ENCODE measurements around the gene UBE2G2. TPM values are rescaled to one million over a fixed set of nuclear protein-coding genes. Genes with fewer than 3 reads are reported as not detected.
"Not testable (repeated sequence)": the region's sequence is repeated elsewhere in the genome, so short reads cannot be mapped to it uniquely, and the experiment has no call there.

Gene UBE2G2
- total RNA-seq, 4 donors from 2014 or later: 62.5 to 126 (median 91.6) TPM

DNA sequence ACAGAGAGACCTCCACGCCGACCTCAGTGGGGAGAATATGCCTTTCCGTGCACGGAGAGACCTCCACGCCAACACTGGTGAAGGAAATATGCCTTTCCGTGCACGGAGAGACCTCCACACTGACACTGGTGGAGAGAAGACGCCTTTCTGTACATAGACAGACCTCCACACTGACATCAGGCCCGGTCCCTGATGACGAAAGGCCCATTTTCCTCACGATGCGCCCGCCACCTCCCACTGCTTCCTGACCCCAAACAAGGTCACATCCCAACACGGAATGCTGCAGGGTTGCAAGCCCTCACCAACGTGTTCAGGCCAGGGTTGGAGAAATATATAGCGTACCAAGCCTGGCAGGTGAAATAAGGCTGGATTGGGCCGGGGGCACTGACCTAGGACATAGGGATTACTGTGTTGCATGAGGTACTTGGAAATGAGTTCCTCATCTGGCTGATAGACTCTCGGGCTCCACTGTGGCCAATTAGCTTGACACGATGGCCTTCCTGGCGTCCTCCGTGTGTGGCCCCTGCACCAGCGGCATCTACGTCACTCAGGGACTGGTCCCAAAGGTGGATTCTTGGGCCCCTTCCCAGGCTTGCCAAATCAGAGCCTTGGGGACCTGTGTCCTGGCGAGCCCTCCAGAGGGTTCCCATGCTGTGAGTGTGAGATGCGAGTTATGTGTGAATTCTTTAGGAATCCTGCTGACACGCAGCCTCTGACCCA lies 32.8 kb upstream of the UBE2G2 start:
- Histone ChIP-seq H3K27me3 (no peaks in the 10 kb centered on the region), H3K27ac (no peak overlapping the region), H3K9me3 (no peaks in the 10 kb centered on the region), H3K4me1 (peaks cover 6% of the 10 kb centered on the region), H3K4me3 (no peak overlapping the region), H3K36me3 (no peaks in the 10 kb centered on the region)
- TF ChIP-seq POLR2A (IDR thresholded peaks at IDR 0.05) (no peak), POLR2AphosphoS5 (IDR thresholded peaks at IDR 0.05) (no peak), EP300 (IDR thresholded peaks at IDR 0.05) (no peak)
- TF ChIP-seq, protein P1, sequence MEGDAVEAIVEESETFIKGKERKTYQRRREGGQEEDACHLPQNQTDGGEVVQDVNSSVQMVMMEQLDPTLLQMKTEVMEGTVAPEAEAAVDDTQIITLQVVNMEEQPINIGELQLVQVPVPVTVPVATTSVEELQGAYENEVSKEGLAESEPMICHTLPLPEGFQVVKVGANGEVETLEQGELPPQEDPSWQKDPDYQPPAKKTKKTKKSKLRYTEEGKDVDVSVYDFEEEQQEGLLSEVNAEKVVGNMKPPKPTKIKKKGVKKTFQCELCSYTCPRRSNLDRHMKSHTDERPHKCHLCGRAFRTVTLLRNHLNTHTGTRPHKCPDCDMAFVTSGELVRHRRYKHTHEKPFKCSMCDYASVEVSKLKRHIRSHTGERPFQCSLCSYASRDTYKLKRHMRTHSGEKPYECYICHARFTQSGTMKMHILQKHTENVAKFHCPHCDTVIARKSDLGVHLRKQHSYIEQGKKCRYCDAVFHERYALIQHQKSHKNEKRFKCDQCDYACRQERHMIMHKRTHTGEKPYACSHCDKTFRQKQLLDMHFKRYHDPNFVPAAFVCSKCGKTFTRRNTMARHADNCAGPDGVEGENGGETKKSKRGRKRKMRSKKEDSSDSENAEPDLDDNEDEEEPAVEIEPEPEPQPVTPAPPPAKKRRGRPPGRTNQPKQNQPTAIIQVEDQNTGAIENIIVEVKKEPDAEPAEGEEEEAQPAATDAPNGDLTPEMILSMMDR (IDR thresholded peaks at IDR 0.05): no peak
- WGBS: 83% methylated on average over 21 of the region's 26 CpGs
- no peak for DNase-seq (ENCODE audit: low spot score in 2 of 2)

DNA sequence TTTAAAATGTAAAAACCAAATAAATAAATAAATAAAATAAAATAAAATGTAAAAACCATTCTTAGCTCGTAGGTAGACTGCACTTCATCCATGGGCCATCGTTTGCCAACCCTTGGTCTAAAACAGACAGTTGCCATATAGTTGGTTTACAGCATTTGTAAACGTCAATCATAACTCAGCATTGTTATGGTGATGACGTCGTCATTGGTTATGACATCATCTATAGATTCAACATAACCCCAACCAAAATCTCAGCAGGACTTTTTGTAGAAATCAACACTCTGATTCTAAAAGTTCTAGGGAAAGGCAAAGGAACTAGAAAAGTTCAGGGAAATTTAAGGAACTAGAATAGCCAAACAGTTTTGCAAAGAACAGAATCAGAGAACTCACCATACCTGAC lies 32.0 kb upstream of the UBE2G2 start:
- Histone ChIP-seq H3K9me3 (peaks cover 6% of the 10 kb centered on the region), H3K27ac (no peak overlapping the region), H3K36me3 (no peaks in the 10 kb centered on the region), H3K4me1 (peaks cover 6% of the 10 kb centered on the region), H3K27me3 (no peaks in the 10 kb centered on the region), H3K4me3 (no peak overlapping the region)
- DNase-seq (ENCODE audit: low spot score in 2 of 2): no peak
- TF ChIP-seq POLR2AphosphoS5 (IDR thresholded peaks at IDR 0.05) (no peak), EP300 (IDR thresholded peaks at IDR 0.05) (no peak)
- TF ChIP-seq, protein P1 (IDR thresholded peaks at IDR 0.05): no peak
- WGBS: 80% methylated on average over 5 of the region's 5 CpGs

DNA sequence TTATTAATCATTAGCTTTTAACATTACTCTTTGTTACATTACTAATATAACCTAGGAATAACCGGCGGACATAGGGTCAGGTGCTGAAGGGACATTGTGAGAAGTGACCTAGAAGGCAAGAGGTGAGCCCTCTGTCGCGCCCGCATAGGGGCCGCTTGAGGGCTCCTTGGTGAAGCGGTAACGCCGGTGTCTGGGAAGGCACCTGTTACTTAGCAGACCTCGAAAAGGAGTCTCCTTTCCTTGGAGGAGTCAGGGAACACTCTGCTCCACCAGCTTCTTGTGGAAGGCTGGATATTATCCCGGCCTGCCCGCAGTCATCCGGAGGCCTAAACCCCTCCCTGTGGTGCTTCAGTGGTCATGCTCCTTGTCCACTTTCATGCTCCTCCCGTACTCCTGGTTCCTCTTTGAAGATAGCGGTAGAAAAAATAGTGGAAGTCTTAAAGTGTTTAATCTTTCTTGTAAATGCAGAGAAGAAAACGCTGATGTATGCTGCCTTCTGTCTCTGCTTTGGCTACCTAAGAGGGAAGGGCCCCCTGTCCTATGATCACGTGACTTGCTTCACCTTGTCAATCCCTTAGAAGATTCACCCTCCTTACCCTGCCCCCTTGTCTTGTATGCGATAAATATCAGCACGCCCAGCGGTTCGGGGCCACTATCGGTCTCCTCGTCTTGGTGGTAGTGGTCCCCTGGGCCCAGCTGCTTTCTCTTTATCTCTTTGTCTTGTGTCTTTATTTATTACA lies 31.1 kb upstream of the UBE2G2 start:
- H3K27me3 ChIP-seq; H3K36me3 ChIP-seq; H3K4me3 ChIP-seq; DNase-seq (ENCODE audit: low spot score in 2 of 2); H3K27ac ChIP-seq; H3K4me1 ChIP-seq: not testable (repeated sequence)
- H3K9me3 ChIP-seq: peaks cover 14% of the 10 kb centered on the region
- WGBS: 92% methylated on average over 23 of the region's 23 CpGs

DNA sequence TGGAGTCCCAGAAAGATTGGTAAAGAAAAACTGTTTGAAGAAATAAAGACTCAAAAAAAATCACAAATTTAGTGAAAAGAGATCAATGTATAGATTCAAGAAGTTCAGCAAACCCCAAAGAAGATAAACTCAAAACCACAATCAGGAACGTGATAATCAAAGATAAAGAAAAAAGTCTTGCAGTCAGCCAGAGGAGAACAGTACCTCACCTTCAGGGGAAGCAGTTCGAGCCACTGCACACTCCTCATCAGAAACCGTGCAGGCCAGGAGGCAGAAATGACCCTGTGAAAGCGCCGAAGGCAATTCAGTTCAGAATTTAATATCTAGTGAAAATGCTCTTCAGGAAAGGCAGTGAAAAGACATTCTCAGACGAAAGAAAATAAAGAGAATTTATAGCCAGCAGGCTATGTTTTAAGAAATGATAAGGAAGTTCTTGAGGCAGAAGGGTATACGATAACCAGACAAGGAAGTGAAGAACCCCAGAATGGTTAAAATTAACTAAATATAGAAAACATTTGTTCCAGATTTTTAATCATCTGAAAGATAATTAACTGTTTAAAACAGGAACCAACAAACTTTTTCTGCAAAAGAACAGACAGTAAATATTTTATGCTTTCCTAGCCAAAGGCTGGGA lies 29.7 kb upstream of the UBE2G2 start:
- TF ChIP-seq, protein P1 (IDR thresholded peaks at IDR 0.05): no peak
- TF ChIP-seq POLR2A (IDR thresholded peaks at IDR 0.05) (no peak), EP300 (IDR thresholded peaks at IDR 0.05) (no peak), POLR2AphosphoS5 (IDR thresholded peaks at IDR 0.05) (no peak)
- no peak overlapping the region for H3K4me3 ChIP-seq
- 58% methylated on average over 7 of the region's 7 CpGs for WGBS
- H3K9me3 ChIP-seq: peaks cover 14% of the 10 kb centered on the region
- H3K27me3 ChIP-seq: no peaks in the 10 kb centered on the region
- H3K4me1 ChIP-seq: peaks cover 1% of the 10 kb centered on the region
- no peak overlapping the region for H3K27ac ChIP-seq
- no peaks in the 10 kb centered on the region for H3K36me3 ChIP-seq
- DNase-seq (ENCODE audit: low spot score in 2 of 2): no peak

DNA sequence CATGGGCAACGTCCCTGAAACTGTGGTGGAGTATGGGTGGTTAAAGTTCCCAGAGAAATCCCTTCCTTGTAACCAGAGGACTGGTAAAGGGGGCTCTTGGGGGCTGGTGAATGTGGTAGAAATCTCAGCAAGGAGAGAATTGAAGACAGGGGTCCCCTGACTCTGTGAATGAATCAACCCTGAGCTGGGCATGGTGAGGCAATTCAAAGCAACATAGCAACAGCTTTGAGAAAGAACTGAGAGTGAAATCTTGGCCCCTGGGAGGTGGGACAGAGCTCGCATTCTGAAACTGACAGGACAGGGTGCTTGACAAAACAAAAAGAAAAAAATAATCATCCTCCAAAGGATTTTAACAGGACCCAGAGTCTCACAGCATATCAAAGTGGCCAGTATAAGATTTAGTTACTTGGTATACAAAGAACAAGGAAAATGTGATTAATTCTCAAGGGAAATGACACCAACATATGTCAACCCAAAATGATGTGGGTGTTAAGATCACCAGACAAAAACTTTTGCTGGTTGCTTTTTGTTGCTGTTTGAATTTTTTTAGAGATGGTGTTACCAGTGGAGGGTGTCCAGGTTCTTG lies 28.0 kb upstream of the UBE2G2 start:
- H3K27ac ChIP-seq: no peak overlapping the region
- H3K4me1 ChIP-seq: no peaks in the 10 kb centered on the region
- no peaks in the 10 kb centered on the region for H3K27me3 ChIP-seq
- H3K4me3 ChIP-seq: no peak overlapping the region
- peaks cover 14% of the 10 kb centered on the region for H3K9me3 ChIP-seq
- no peaks in the 10 kb centered on the region for H3K36me3 ChIP-seq
- DNase-seq (ENCODE audit: low spot score in 2 of 2): no peak
- TF ChIP-seq POLR2AphosphoS5 (IDR thresholded peaks at IDR 0.05): no peak
- no peak for TF ChIP-seq POLR2A (IDR thresholded peaks at IDR 0.05)
- no peak for TF ChIP-seq EP300 (IDR thresholded peaks at IDR 0.05)
- TF ChIP-seq, protein P1 (IDR thresholded peaks at IDR 0.05): no peak
- 57% methylated on average over 2 of the region's 2 CpGs for WGBS
